HPDE6-E6E7 (cell line): Measurements from ENCODE around the gene PIANP.

ENCODE experiments used
- DNase-seq: peaks from one replicate; pipeline ENCODE4 v3.0.0; 2011; ENCODE audit warnings: missing footprints; ENCODE audit errors: extremely low spot score

The PIANP gene

DNA sequence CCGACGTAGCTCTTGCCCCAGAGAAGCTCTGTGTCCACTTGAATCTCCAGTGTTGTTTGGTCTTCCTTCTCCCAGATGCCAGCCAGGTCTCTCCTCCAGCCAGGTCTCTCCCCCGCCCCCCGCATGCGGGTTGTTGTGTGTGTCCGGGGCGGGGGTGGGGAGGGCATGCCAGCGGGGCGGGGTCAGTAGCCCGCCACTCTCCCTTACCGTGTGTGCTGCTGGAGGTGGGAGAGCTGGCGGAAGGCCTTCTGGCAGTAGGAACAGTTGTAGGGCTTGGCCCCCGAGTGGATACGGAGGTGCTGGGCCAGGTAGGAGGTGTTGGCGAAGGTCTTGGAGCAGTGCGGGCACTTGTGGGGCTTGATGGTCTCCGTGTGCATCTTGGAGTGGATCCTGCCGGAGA lies 28.5 kb downstream of the PIANP start:
- no peak for DNase-seq

DNA sequence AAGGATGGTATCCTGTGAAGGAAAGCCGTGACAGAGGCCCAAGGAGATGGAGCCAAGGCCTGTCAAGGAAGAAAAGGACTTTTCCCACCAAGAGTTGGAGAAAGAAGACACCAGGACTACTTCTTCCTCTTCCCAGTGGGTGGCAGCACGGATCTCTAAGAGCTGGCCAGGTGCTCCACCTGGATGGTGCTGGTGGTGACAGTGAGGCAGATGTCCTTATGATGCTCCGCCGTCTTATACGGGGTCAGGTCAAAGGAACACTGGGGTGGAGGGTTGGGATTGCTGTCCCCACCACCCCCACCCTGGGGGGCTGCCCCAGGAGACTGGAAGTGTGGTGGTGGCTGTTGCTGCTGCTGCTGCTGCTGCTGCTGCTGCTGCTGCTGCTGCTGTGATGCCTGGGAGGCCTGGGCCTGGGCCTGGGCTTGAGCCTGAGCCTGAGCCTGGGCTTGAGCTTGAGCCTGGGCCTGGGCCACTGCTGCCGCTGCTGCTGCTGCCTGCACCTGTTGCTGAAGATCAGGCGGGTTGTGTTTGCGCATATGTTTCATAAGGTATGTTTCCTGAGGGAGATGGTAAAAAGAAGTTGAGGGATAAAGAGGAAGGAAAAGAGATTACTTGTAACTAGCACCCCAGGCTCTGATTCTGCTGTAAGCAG lies 32.9 kb downstream of the PIANP start:
- peak; percentile 38 for DNase-seq

DNA sequence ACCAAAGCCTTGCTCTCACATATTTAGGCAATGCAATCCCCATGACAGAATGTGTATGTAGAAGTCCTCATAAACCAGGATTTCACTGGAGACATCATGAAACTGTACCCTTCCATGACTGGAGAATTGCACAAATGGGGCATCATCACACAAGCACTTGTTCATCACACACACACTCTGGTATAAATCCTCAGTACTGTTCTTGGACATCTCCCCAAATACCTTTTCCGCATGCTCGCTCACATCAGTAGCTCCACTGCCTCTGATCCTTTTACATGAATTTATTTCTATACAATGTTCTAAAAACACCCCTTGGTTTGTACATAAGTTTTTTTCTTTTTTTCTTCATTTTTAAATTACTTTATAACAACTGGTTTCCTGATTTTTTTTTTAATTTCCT lies 34.4 kb downstream of the PIANP start:
- DNase-seq, result no peak

DNA sequence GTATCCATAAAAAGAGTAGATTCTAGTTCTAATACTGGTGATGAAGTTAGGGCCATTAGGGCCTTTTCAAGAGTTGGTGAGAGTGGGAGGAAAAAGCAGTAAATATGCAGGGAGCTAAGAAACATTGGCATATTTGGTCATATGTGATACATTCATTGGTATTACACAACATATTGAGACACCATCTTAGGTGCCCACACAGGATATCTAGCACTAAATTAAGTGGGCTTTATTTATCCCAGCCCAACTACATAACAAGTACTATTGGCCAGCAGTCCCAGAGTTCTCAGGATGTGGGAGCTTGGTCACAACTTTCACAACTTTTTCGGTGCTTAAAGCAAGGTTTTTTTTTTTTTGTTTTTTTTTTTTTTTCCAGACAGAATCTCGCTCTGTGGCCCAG lies 35.7 kb downstream of the PIANP start:
- no peak for DNase-seq

DNA sequence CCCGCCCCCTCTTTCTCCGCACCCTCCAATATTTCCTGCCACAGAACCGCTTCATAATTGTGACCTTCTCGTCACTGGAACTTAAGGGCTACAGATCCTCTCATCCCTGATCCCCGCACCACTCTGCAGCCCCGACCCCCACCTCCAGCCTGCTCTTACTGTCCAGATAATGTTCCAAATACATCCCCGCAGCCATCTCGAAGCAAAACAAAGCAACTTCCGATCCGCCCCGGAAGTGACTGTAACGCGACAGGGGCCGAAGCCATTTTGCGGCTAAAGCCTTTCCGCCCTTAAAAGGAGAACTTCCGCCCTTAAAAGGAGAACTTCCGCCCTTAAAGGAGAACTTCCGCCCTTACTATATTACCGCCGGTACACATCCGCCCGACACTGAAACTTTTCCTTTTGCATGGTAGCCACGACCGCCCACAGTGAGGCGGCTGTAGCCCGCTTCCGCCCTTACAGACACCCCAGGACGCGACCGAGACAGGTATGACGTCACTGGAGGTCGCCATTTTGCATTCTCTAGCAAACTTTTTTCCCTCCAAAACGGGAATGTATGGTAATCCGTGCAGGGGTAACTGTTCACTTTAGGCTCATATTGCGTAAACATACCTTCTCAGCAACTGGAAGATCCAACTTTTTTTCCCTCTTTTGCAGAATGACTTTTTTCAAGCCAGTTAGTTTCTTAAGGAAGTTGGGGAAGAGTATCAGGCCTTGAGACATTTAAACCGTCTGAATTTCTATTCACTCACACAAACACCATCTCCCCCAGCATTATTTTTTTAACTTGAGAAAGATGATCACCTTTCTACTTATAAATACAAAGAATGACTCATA lies 37.5 kb downstream of the PIANP start, which contains the start of gene ING4:
Gene ING4, minus strand, starts transcription at position 214 of the 837 bp plus-strand sequence. Its CDS starts 18 bp downstream, at position 196.
- DNase-seq, result peak; percentile 98

DNA sequence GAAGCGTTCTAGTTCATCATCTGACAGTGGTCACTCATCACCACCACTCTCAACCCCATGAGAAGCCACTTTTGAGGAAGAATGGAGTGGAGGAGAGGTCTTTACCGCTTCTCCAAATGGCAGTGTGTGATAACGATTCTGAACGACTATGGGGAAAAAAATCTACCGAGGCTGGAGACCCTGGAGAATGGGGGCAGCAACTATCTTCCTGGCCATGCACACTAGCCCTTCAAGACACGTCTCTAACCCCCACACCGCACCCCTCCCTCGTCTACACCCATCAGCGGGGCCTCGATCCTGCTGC lies 38.1 kb downstream of the PIANP start:
- DNase-seq, result peak; percentile 56

DNA sequence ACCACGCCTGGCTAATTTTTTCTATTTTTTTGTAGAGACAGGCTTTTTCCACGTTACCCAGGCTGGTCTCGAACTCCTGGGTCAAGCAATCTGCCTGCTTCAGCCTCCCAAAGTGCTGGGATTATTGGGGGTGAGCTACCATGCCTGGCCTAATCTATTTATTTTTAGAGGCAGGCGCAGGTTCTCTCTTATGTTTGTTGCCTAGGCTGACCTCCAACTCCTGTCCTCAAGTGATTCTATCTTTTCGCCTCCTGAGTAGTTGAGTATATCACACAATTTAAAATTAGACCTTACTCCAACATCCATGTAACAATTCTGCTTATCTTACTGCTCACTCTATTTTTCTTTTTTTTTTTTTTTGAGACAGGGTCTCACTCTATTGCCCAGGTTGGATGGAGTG lies 46.6 kb downstream of the PIANP start:
- DNase-seq, result no peak

DNA sequence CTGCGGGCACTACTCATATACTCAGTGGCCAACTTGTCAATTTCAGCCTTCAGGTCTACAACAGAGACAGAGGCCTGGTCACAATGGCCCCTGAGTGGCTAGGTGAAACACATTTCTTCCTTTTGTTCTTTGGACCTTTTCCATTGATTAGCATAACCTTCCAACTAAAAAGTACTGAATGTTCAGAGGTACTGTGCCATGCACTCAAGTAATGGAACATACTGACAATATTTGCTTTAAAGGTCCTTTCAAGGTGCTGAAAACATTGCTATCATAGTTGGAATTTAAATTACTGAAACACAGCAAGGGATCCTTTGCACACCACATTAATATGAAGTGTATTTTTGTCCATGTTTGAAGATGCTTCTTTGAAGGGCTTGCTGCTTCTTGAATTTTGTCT lies 47.3 kb downstream of the PIANP start:
- DNase-seq, result no peak

DNA sequence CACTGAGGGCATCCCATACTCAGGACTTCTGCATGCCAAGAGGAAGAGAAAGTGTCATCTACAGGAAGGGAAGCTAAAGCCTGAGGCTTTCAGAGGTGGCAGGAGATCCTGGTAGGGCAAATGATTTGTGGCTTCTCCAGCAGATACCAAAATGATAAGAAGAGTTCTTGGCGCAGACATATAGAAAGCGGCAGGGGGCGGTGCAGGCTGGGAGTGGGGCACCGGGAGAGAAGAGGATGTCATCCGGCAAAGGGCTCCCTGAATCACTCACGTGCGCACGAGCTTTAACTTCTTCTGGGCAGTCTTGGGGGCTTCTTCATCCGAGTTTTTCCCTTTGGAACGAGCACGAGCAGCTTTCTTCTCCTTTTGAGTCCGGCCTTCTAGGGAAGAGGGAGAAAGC lies 48.2 kb downstream of the PIANP start:
- no peak for DNase-seq

DNA sequence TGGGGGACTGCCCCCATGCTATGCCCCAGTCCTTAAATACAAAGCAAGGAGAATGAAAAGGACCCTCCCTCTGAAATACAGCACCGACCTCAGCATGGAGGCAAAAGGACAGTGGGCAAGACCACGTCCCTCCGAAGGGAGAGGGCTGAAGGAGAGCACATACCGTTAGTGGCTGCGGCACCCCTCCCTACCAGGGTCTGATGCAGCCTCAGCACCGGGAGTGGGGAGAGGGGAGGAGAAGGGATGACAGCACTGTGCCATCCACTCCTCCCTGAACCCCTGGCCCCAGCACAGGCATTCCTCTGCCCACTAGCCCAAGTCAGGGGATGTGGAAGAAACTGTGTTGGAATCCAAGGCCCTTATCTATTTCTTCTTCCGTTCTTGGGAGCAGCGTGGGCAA lies 49.8 kb downstream of the PIANP start:
- no peak for DNase-seq

DNA sequence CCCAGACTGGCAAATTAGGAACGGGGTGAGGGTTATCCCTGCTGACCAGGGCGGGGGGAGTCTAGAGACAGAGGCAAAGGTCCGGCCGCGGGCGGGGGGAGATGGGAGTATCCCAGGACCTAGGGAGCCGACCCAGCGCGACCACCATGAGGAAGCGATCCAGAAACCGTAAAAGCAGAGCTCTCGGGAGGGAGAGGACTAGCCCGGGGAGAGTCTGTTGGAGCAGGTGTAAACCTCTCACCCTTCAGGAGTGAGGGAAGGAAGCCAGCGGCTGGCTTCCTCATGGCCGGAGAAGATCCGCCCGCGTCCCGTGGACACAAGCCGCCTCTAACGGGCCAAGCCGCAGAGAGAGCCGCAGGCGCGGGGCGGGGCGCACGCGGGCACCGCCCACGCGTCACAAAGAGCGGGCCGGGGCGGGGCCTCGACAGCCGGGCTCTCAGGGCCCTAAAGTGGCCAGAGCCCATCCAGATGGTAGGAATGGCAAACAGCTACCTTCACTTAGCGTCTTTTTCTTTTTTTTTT lies 53.5 kb downstream of the PIANP start, which contains the start of gene ACRBP:
Gene ACRBP, minus strand, starts transcription at position 350 of the 522 bp plus-strand sequence. Its CDS starts 66 bp downstream, at position 284.
- no peak for DNase-seq

DNA sequence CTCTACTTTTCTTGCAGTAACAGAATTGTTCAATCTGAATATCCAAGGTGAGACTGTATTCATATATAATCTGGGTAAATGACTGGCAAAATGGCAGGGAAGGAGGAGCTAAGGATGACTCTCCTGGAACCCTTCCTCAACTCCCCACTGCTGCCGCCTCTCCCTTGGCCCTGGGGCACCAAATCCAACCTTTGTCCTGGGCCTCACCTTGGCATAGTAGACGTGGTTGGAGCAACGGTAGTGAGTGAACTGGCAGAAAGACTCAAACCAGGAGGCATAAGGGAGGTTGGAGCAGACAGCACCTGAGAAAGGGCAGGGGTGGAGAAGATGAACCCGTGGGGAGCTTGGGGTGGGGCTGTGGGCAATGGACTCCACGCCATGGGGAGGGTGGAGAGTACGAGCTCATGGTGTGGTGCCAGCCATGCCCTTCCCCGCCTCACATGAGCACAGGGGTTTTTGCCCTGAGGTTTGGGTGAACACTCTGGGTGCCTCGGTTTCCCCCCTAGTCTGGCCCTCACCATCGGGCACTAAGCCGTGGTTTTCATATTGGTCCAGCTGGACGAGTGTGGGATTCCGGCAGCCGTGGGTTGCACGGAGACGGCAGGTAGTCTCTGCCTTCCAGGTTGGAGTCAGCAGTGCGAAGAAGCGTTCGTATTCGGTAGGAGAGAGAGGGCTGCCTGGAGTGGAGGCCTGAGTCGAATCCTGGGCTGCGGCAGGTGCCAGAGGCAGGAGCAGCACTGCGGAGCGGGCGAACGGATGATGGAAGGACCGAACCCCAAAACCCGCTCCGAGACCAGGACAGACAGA lies 54.1 kb downstream of the PIANP start:
- DNase-seq, result no peak

DNA sequence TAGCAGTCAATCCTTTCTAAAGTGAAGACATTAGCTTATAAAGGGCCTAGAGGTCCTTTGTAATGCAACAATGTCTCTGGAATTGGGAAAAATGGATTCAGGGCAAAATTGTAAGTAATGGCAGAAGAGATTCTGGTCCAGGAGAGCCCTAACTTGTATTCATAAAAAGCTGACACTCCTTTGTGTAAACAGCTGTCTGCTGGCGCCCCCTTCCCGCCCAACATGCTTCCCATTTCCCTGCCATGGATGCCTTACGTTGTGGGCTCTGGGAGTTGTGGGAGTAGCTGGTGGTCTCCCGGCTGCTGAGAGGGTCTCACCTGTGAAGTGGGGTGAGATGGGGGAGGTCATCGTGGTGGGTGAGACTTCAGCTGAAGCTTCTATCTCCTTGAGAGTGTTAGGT lies 55.7 kb downstream of the PIANP start:
- no peak for DNase-seq

DNA sequence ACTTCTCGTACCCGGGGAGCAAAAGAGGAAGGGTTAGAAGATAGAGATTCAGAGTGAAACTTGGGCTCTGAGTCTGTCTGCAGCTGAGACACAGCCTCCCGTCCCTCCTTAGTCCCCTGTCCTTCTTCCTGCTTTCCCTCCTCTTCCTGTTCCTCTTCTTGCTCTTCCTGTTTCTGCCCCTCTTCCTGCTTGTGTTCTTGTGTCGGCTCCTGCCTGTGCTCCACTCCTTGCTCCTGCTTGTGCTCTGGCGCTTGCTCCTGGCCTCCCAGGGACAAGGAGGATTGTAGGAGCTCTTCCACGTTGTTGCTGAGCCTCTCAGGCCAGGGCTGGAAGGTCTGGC lies 56.4 kb downstream of the PIANP start:
- no peak for DNase-seq
